Loucy (cell line): ENCODE measurements around the gene NAPSA.

Source experiments
- H2AFZ ChIP-seq: fragments of 200-600 bp; sonication (generic); 2 replicates; pipeline ENCODE4 v1.6.0; 2016; ENCODE audit warnings: antibody characterized with exemption, mild to moderate bottlenecking, low read length, moderate library complexity
- H3F3A ChIP-seq: fragments of 200-600 bp; 2 replicates; pipeline ENCODE4 v1.6.0; 2016; ENCODE audit warnings: antibody characterized with exemption, low read depth, mild to moderate bottlenecking
- H3K27me3 ChIP-seq: fragments of 200-600 bp; sonication (generic); 2 replicates; pipeline ENCODE4 v1.6.1; 2014; ENCODE audit warnings: low read length, mild to moderate bottlenecking; ENCODE audit not compliant: insufficient read depth, poor library complexity, severe bottlenecking
- H3K36me3 ChIP-seq: fragments of 200-600 bp; sonication (generic); 2 replicates; pipeline ENCODE4 v1.6.1; 2016; ENCODE audit warnings: low read length; ENCODE audit not compliant: insufficient read depth
- H3K4me1 ChIP-seq: fragments of 200-600 bp; sonication (generic); 2 replicates; pipeline ENCODE4 v1.5.1; 2014; ENCODE audit warnings: low read length, mild to moderate bottlenecking; ENCODE audit not compliant: insufficient read depth, poor library complexity, severe bottlenecking
- H3K4me2 ChIP-seq: fragments of 200-600 bp; sonication (generic); 2 replicates; pipeline ENCODE4 v1.6.0; 2014; ENCODE audit warnings: antibody characterized with exemption, low read length, low read depth, mild to moderate bottlenecking; ENCODE audit not compliant: poor library complexity, severe bottlenecking
- H3K4me3 ChIP-seq: fragments of 200-600 bp; sonication (generic); 2 replicates; pipeline ENCODE4 v1.5.1; 2014; ENCODE audit warnings: low read length, mild to moderate bottlenecking, mixed read lengths; ENCODE audit not compliant: poor library complexity, severe bottlenecking
- H3K79me2 ChIP-seq: fragments of 200-600 bp; sonication (generic); 2 replicates; pipeline ENCODE4 v1.6.1; 2014; ENCODE audit warnings: low read length; ENCODE audit not compliant: insufficient read depth
- H3K9ac ChIP-seq: fragments of 200-600 bp; sonication (generic); 2 replicates; pipeline ENCODE4 v1.6.0; 2014; ENCODE audit warnings: mild to moderate bottlenecking, low read depth, low read length, moderate library complexity; ENCODE audit not compliant: poor library complexity, severe bottlenecking
- H3K9me2 ChIP-seq: fragments of 200-600 bp; sonication (generic); replicated peaks from 2 replicates; pipeline ENCODE4 v1.6.1; 2016; ENCODE audit warnings: low read depth, low read length, mixed read lengths
- H3K9me3 ChIP-seq: fragments of 200-600 bp; sonication (generic); 2 replicates; pipeline ENCODE4 v1.6.1; 2014; ENCODE audit warnings: mild to moderate bottlenecking, antibody characterized with exemption, low read length, low read depth; ENCODE audit not compliant: insufficient read depth
- H4K20me1 ChIP-seq: fragments of 200-600 bp; sonication (generic); 2 replicates; pipeline ENCODE4 v1.6.0; 2014; ENCODE audit warnings: antibody characterized with exemption, low read length, mild to moderate bottlenecking; ENCODE audit not compliant: insufficient read depth, poor library complexity, severe bottlenecking
- EZH2phosphoT487 ChIP-seq: fragments of 200-600 bp; IDR thresholded peaks from 2 replicates; pipeline ENCODE4 v1.6.1; 2018; ENCODE audit warnings: antibody characterized with exemption, mild to moderate bottlenecking, moderate library complexity, borderline replicate concordance
- TF ChIP-seq, protein P1 (sequence below): fragments of 200-600 bp; sonication (generic); conservative IDR thresholded peaks from 2 replicates; pipeline ENCODE4 v1.5.1; 2014; ENCODE audit warnings: mild to moderate bottlenecking, antibody characterized with exemption, low read length

The NAPSA gene

GRCh38 chr19:50322234-50322633, 43.2 kb downstream of the NAPSA start:
- Histone ChIP-seq H3K4me2 (no peak overlapping the region), H3K4me1 (no peaks in the 10 kb centered on the region), H3K36me3 (no peaks in the 10 kb centered on the region), H3K79me2 (no peaks in the 10 kb centered on the region), H2AFZ (no peak overlapping the region), H3F3A (no peaks in the 10 kb centered on the region), H3K9me2 (no peaks in the 10 kb centered on the region), H3K9ac (no peak overlapping the region), H3K9me3 (no peaks in the 10 kb centered on the region), H4K20me1 (no peaks in the 10 kb centered on the region), H3K4me3 (no peak overlapping the region), H3K27me3 (no peaks in the 10 kb centered on the region)
- TF ChIP-seq EZH2phosphoT487: no peak
- TF ChIP-seq, protein P1, sequence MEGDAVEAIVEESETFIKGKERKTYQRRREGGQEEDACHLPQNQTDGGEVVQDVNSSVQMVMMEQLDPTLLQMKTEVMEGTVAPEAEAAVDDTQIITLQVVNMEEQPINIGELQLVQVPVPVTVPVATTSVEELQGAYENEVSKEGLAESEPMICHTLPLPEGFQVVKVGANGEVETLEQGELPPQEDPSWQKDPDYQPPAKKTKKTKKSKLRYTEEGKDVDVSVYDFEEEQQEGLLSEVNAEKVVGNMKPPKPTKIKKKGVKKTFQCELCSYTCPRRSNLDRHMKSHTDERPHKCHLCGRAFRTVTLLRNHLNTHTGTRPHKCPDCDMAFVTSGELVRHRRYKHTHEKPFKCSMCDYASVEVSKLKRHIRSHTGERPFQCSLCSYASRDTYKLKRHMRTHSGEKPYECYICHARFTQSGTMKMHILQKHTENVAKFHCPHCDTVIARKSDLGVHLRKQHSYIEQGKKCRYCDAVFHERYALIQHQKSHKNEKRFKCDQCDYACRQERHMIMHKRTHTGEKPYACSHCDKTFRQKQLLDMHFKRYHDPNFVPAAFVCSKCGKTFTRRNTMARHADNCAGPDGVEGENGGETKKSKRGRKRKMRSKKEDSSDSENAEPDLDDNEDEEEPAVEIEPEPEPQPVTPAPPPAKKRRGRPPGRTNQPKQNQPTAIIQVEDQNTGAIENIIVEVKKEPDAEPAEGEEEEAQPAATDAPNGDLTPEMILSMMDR: no peak

- no peak for TF ChIP-seq EZH2phosphoT487
- TF ChIP-seq, protein P1: no peak
- Histone ChIP-seq H3K79me2 (no peaks in the 10 kb centered on the region), H3K4me3 (no peak overlapping the region), H3F3A (no peaks in the 10 kb centered on the region), H3K4me2 (no peak overlapping the region), H3K36me3 (no peaks in the 10 kb centered on the region), H3K9ac (no peak overlapping the region), H4K20me1 (no peaks in the 10 kb centered on the region), H2AFZ (no peak overlapping the region), H3K27me3 (no peaks in the 10 kb centered on the region), H3K4me1 (no peaks in the 10 kb centered on the region), H3K9me2 (no peaks in the 10 kb centered on the region), H3K9me3 (no peaks in the 10 kb centered on the region)
Observed at GRCh38 chr19:50321831-50322230, 43.6 kb downstream of the NAPSA start.

GRCh38 chr19:50320596-50320995, 44.8 kb downstream of the NAPSA start:
- Histone ChIP-seq H3K9me3 (no peaks in the 10 kb centered on the region), H3F3A (no peaks in the 10 kb centered on the region), H2AFZ (no peak overlapping the region), H3K9ac (no peak overlapping the region), H3K79me2 (no peaks in the 10 kb centered on the region), H3K4me2 (no peak overlapping the region), H3K4me3 (no peak overlapping the region), H4K20me1 (no peaks in the 10 kb centered on the region), H3K27me3 (no peaks in the 10 kb centered on the region), H3K4me1 (no peaks in the 10 kb centered on the region), H3K36me3 (no peaks in the 10 kb centered on the region), H3K9me2 (no peaks in the 10 kb centered on the region)
- TF ChIP-seq, protein P1: no peak
- TF ChIP-seq EZH2phosphoT487: no peak
